HepG2 (cell line): ENCODE results near the gene UBE2E1. TPM values are rescaled to one million over a fixed set of nuclear protein-coding genes. Genes with fewer than 3 reads are reported as not detected.

ENCODE experiments used
- EEA1 ChIP-seq: sonication (generic); formaldehyde crosslinking; IDR thresholded peaks from 2 replicates; pipeline ENCODE4 v1.5.1; 2020; ENCODE audit warnings: mild to moderate bottlenecking, missing genetic modification reagents, borderline replicate concordance
- ELF3 ChIP-seq: IDR thresholded peaks from 2 replicates; pipeline ENCODE4 v1.6.1; 2016; ENCODE audit warnings: missing genetic modification reagents, missing compliant biosample characterization
- EP300 ChIP-seq, 3 experiments: sonication (generic) in 1 of 3; formaldehyde crosslinking in 1 of 3; IDR thresholded peaks; 2 replicates each; pipeline versions ENCODE4 v1.5.1 to v1.6.1; 2011 to 2020; ENCODE audit warnings: low read depth in 2 of 3, low read length in 2 of 3, borderline replicate concordance in 1 of 3, improper control_type of control experiment in 1 of 3, mild to moderate bottlenecking in 1 of 3, missing genetic modification reagents in 1 of 3, moderate library complexity in 1 of 3
- FOXK2 ChIP-seq: fragments of 450-650 bp; IDR thresholded peaks from 2 replicates; pipeline ENCODE4 v1.6.1; 2016
- HMG20A ChIP-seq: IDR thresholded peaks from 2 replicates; pipeline ENCODE4 v1.6.1; 2016; ENCODE audit warnings: borderline replicate concordance
- HOMEZ ChIP-seq: IDR thresholded peaks from 2 replicates; pipeline ENCODE4 v1.6.1; 2016; ENCODE audit warnings: low read depth
- MED1 ChIP-seq: sonication (generic); formaldehyde crosslinking; IDR thresholded peaks from 2 replicates; pipeline ENCODE4 v1.4.0; 2020; ENCODE audit warnings: missing genetic modification reagents
- MXD1 ChIP-seq: sonication (generic); formaldehyde crosslinking; IDR thresholded peaks from 2 replicates; pipeline ENCODE4 v1.4.0; 2020; ENCODE audit warnings: mild to moderate bottlenecking, missing genetic modification reagents
- NAIF1 ChIP-seq: sonication (generic); formaldehyde crosslinking; IDR thresholded peaks from 2 replicates; pipeline ENCODE4 v1.5.0; 2020; ENCODE audit warnings: mild to moderate bottlenecking, missing genetic modification reagents, borderline replicate concordance
- NFKBIZ ChIP-seq: IDR thresholded peaks from 2 replicates; pipeline ENCODE4 v1.6.1; 2018; ENCODE audit warnings: missing genetic modification reagents, missing compliant biosample characterization
- NR0B2 ChIP-seq: sonication (generic); formaldehyde crosslinking; IDR thresholded peaks from 2 replicates; pipeline ENCODE4 v1.4.0; 2020; ENCODE audit warnings: mild to moderate bottlenecking, missing genetic modification reagents
- NR2F1 ChIP-seq, 2 experiments: fragments of 450-650 bp in 1 of 2; formaldehyde crosslinking in 1 of 2; IDR thresholded peaks; 2 replicates each; pipeline versions ENCODE4 v1.5.0 to v1.6.1; 2016 to 2020; ENCODE audit warnings: mild to moderate bottlenecking in 1 of 2, missing compliant biosample characterization in 1 of 2, missing genetic modification reagents in 1 of 2, moderate library complexity in 1 of 2
- PAX8 ChIP-seq: sonication (generic); formaldehyde crosslinking; IDR thresholded peaks from 2 replicates; pipeline ENCODE4 v1.8.0; 2022; ENCODE audit warnings: mild to moderate bottlenecking, missing genetic modification reagents, borderline replicate concordance
- ZBTB33 ChIP-seq: sonication (generic); formaldehyde crosslinking; IDR thresholded peaks from 2 replicates; pipeline ENCODE4 v1.4.0; 2020; ENCODE audit warnings: missing genetic modification reagents
- ZBTB38 ChIP-seq: sonication (generic); formaldehyde crosslinking; IDR thresholded peaks from 2 replicates; pipeline ENCODE4 v1.5.1; 2020; ENCODE audit warnings: mild to moderate bottlenecking, missing genetic modification reagents
- ZNF432 ChIP-seq: sonication (generic); formaldehyde crosslinking; IDR thresholded peaks from 2 replicates; pipeline ENCODE4 v1.5.0; 2020; ENCODE audit warnings: missing genetic modification reagents, mild to moderate bottlenecking, borderline replicate concordance
- ZNF772 ChIP-seq: sonication (generic); formaldehyde crosslinking; IDR thresholded peaks from 2 replicates; pipeline ENCODE4 v1.5.0; 2020; ENCODE audit warnings: mild to moderate bottlenecking, missing genetic modification reagents
- polyA plus RNA-seq, 8 experiments: library from polyadenylated mRNA; depleted of rRNA in 3 of 8; stranded (reverse) in 7 of 8; unstranded in 1 of 8; fragments of >200 nt; fragmentation: Illumina TruSeq in 4 of 8; extraction: Trizol in 4 of 8; gene quantifications; 2 replicates each; pipeline versions ENCODE4 v1.2.1 to v1.2.3, GENCODE V29; 2011 to 2016; ENCODE audit warnings: low read depth in 4 of 8, missing spikeins in 1 of 8, mixed read lengths in 1 of 8; ENCODE audit not compliant: insufficient read depth in 1 of 8
- total RNA-seq, 5 experiments: library from RNA; depleted of rRNA; stranded (reverse); fragments of >200 nt; fragmentation: Illumina TruSeq; extraction: Trizol; gene quantifications; 2 replicates each; pipeline ENCODE4 v1.2.3, GENCODE V29; 2016; ENCODE audit warnings: low read depth in 1 of 5
- TF ChIP-seq, protein P1 (sequence below): IDR thresholded peaks from 2 replicates; pipeline ENCODE4 v1.6.1; 2012; ENCODE audit warnings: low read length, improper control_type of control experiment

The UBE2E1 gene
- total and polyA plus RNA-seq, 2 of the 13 experiments (the other 11 are each of a cell fraction or from before 2014, with no cell fraction given): 55.4 to 61.8 TPM

DNA sequence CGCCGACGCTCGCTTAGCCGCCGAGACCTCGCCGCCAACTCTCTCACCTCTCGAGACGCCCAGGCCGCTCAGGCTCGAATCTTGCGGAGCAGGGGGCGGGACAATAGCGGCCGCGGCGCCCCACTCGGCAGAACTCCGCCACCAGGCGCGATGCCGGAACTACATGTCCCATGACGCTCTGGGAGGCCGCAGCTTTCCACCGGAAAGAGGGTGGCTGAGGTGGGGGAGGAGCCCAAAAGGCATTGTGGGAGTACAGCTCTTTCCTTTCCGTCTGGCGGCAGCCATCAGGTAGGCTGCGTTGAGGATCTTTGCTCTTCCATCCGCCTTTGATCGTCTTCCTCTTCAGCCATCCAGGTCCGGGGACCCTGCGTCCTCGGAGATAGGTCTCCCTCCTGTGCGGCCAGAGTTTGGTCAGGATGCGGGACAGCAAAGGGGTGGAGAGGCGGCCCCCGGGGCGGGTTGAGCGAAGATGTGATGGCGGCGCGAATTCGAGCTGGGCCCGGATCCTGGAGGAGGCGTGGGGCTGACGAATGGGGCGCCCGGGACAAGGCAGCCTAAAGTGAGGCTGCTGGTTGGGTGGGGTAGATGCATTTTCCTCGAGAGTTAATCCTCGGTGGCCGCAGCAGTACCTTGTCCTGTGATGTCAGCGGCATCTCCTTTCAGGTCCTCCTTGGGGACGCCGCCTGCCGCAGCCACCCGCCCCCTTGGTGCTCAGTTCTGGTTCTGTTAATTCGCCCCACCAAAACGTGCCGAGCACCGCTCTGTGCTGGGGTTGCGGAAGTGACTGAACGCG is 111.3 kb downstream of the UBE2E1 start, which contains the start of the genes NKIRAS1 and RPL15 (continued):
- TF ChIP-seq MXD1 (CRISPR knock-in tag) (peak; percentile 59; the same call in 1 of the 2 replicates), NFKBIZ (peak; percentile 23; the same call in 1 of the 2 replicates), EP300 (IDR thresholded peaks at IDR 0.05; ENCODE audit: low read depth in 2 of 2, low read length in 2 of 2) (0 out of 4 replicates have a peak, but pooled peaks of 1 of the 2 experiments have one; percentile 36), EP300 (CRISPR knock-in tag; IDR thresholded peaks at IDR 0.05; ENCODE audit: borderline replicate concordance) (peak; percentile 67; the same call in 1 of the 2 replicates), NR0B2 (CRISPR knock-in tag) (peak; percentile 24; the same call in 1 of the 2 replicates), NR2F1 (CRISPR knock-in tag; IDR thresholded peaks at IDR 0.05) (no peak), PAX8 (CRISPR knock-in tag) (no peak; the same call in 1 of the 2 replicates), NAIF1 (CRISPR knock-in tag) (peak; percentile 75; the same call in 1 of the 2 replicates), ELF3 (CRISPR knock-in tag) (peak; percentile 90), ZNF772 (CRISPR knock-in tag) (peak; percentile 91), ZNF432 (CRISPR knock-in tag) (no peak), HOMEZ (peak; percentile 99), ZBTB33 (CRISPR knock-in tag) (peak; percentile 56; the same call in 1 of the 2 replicates), MED1 (peak; percentile 73; the same call in 1 of the 2 replicates), HMG20A (CRISPR knock-in tag) (no peak), EEA1 (no peak), ZBTB38 (0 out of 2 replicates have a peak, but pooled peaks have one; percentile 45), FOXK2 (no peak)
- TF ChIP-seq, protein P1, sequence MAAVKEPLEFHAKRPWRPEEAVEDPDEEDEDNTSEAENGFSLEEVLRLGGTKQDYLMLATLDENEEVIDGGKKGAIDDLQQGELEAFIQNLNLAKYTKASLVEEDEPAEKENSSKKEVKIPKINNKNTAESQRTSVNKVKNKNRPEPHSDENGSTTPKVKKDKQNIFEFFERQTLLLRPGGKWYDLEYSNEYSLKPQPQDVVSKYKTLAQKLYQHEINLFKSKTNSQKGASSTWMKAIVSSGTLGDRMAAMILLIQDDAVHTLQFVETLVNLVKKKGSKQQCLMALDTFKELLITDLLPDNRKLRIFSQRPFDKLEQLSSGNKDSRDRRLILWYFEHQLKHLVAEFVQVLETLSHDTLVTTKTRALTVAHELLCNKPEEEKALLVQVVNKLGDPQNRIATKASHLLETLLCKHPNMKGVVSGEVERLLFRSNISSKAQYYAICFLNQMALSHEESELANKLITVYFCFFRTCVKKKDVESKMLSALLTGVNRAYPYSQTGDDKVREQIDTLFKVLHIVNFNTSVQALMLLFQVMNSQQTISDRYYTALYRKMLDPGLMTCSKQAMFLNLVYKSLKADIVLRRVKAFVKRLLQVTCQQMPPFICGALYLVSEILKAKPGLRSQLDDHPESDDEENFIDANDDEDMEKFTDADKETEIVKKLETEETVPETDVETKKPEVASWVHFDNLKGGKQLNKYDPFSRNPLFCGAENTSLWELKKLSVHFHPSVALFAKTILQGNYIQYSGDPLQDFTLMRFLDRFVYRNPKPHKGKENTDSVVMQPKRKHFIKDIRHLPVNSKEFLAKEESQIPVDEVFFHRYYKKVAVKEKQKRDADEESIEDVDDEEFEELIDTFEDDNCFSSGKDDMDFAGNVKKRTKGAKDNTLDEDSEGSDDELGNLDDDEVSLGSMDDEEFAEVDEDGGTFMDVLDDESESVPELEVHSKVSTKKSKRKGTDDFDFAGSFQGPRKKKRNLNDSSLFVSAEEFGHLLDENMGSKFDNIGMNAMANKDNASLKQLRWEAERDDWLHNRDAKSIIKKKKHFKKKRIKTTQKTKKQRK: no peak
